Ishikawa (cell line): ENCODE data around the gene SEPHS1.

Experiments used
- CEBPB ChIP-seq: IDR thresholded peaks from 2 replicates; pipeline ENCODE4 v1.6.1; 2012
- CREB1 ChIP-seq: IDR thresholded peaks from 2 replicates; pipeline ENCODE4 v1.6.1; 2012; ENCODE audit warnings: low read depth
- EGR1 ChIP-seq: IDR thresholded peaks from 2 replicates; pipeline ENCODE4 v1.6.1; 2012
- EP300 ChIP-seq: IDR thresholded peaks from 2 replicates; pipeline ENCODE4 v1.6.1; 2012; ENCODE audit warnings: borderline replicate concordance
- FOXM1 ChIP-seq: IDR thresholded peaks from 2 replicates; pipeline ENCODE4 v1.6.1; 2012; ENCODE audit warnings: low read depth, borderline replicate concordance
- NFIC ChIP-seq: IDR thresholded peaks from 2 replicates; pipeline ENCODE4 v1.6.1; 2012
- RAD21 ChIP-seq: IDR thresholded peaks from 2 replicates; pipeline ENCODE4 v1.6.1; 2012; ENCODE audit warnings: low read depth
- TAF1 ChIP-seq: IDR thresholded peaks from 2 replicates; pipeline ENCODE4 v1.6.1; 2012; ENCODE audit warnings: low read depth, mild to moderate bottlenecking
- TCF12 ChIP-seq: IDR thresholded peaks from 2 replicates; pipeline ENCODE4 v1.6.1; 2012; ENCODE audit warnings: low read depth
- TEAD4 ChIP-seq: IDR thresholded peaks from 2 replicates; pipeline ENCODE4 v1.6.1; 2012
- USF1 ChIP-seq: IDR thresholded peaks from 2 replicates; pipeline ENCODE4 v1.6.1; 2012
- YY1 ChIP-seq: IDR thresholded peaks from 2 replicates; pipeline ENCODE4 v1.6.1; 2012; ENCODE audit warnings: low read depth
- ZBTB7A ChIP-seq: IDR thresholded peaks from 2 replicates; pipeline ENCODE4 v1.6.1; 2012; ENCODE audit warnings: low read depth
- TF ChIP-seq, protein P1 (sequence below): IDR thresholded peaks from 2 replicates; pipeline ENCODE4 v1.6.1; 2012
- TF ChIP-seq, protein P2 (sequence below): IDR thresholded peaks from 2 replicates; pipeline ENCODE4 v1.6.1; 2012; ENCODE audit warnings: low read depth, mild to moderate bottlenecking

The SEPHS1 gene

GRCh38 chr10:13347043-13347499 is 1.0 kb downstream of the SEPHS1 start:
- no peak for TF ChIP-seq EGR1
- TF ChIP-seq EP300: no peak
- TF ChIP-seq, protein P1, sequence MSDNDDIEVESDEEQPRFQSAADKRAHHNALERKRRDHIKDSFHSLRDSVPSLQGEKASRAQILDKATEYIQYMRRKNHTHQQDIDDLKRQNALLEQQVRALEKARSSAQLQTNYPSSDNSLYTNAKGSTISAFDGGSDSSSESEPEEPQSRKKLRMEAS: no peak
- no peak for TF ChIP-seq TEAD4
- no peak for TF ChIP-seq NFIC

- TF ChIP-seq CEBPB (no peak), EP300 (no peak), TAF1 (no peak), TEAD4 (no peak), CREB1 (no peak), RAD21 (no peak), EGR1 (no peak), YY1 (no peak), FOXM1 (no peak), TCF12 (no peak), ZBTB7A (no peak), NFIC (no peak), USF1 (no peak)
- TF ChIP-seq, protein P2, sequence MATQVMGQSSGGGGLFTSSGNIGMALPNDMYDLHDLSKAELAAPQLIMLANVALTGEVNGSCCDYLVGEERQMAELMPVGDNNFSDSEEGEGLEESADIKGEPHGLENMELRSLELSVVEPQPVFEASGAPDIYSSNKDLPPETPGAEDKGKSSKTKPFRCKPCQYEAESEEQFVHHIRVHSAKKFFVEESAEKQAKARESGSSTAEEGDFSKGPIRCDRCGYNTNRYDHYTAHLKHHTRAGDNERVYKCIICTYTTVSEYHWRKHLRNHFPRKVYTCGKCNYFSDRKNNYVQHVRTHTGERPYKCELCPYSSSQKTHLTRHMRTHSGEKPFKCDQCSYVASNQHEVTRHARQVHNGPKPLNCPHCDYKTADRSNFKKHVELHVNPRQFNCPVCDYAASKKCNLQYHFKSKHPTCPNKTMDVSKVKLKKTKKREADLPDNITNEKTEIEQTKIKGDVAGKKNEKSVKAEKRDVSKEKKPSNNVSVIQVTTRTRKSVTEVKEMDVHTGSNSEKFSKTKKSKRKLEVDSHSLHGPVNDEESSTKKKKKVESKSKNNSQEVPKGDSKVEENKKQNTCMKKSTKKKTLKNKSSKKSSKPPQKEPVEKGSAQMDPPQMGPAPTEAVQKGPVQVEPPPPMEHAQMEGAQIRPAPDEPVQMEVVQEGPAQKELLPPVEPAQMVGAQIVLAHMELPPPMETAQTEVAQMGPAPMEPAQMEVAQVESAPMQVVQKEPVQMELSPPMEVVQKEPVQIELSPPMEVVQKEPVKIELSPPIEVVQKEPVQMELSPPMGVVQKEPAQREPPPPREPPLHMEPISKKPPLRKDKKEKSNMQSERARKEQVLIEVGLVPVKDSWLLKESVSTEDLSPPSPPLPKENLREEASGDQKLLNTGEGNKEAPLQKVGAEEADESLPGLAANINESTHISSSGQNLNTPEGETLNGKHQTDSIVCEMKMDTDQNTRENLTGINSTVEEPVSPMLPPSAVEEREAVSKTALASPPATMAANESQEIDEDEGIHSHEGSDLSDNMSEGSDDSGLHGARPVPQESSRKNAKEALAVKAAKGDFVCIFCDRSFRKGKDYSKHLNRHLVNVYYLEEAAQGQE: no peak
- TF ChIP-seq, protein P1: no peak
Observed at GRCh38 chr10:13346283-13347042, 1.6 kb downstream of the SEPHS1 start.

DNA sequence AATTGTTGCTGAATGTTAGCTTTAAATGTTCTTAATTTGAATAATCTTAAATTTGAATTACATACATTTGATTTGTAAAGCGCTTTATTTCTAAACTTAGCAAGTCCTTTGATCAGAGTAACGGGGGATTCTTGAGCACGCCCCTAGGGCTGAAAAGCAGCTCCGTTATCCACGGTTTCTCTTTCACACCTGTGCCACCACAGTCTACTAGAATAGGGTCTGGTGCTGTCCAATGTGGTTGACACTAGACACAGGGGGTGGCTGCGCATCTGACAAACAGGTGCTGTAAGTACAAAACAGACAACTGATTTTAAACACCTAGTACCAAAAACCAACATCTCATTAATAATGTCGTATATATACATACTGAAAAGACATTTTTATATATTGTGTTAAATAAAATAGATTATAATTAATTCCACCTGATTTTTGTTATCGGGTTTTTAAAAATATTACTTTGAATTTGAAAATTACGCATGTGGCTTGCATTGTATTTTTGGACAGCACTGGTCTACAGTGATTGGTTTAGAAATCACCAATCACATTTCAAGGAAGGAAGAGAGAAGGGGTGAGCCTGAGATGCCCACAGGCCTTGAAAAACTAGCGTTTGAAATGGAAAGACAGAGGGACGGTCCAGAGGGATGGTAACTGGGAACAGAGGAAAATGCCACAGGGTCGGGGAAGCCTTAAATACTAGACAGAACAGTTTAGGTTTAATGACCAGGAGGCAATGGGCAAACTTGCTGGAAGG is 7.3 kb downstream of the SEPHS1 start:
- TF ChIP-seq RAD21: no peak
- TF ChIP-seq CREB1: no peak
- TF ChIP-seq, protein P1: no peak
- no peak for TF ChIP-seq EGR1
- TF ChIP-seq, protein P2: no peak
- no peak for TF ChIP-seq TCF12
- TF ChIP-seq YY1: no peak
- no peak for TF ChIP-seq TEAD4

- no peak for TF ChIP-seq USF1
- TF ChIP-seq TAF1: no peak
- no peak for TF ChIP-seq ZBTB7A
Observed at GRCh38 chr10:13340068-13340467, 8.0 kb downstream of the SEPHS1 start.

DNA sequence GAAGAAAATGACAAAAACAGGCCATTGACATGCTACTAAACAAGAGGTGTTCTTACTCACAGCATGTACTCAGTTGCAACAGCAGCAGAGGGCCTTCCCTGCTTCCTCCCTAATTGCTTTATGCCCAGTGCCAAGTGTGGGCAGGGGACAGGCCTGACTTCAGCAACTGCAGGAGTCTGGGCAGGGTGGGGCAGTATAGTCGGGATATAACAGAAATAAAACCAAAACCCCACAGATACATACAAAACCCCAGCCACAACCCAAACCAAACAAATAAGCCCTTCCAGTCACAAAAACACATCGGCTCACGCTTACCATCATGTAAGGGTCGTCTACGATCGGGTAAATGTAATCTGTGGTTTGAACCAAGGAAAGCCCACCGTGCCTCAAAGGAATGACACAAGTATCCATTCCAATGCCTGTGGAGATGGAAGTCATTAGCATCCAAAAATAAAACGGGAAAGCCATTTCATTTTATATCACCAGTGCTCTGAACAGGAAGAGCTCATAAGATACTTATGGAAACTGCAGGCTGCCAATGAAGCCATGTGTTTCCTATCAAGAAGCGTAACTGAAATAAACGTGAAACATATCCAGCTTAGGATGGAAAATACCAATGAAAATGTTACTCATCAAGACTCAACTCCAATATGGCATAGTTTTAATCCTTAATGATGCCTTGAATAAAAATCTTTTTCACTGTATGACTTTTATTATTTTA is 9.5 kb downstream of the SEPHS1 start:
- TF ChIP-seq TAF1 (no peak), EP300 (no peak), YY1 (no peak)

- TF ChIP-seq, protein P1: no peak
- TF ChIP-seq EP300 (no peak), TCF12 (no peak), YY1 (no peak), ZBTB7A (no peak), USF1 (no peak), RAD21 (no peak), CEBPB (no peak), CREB1 (no peak), EGR1 (no peak), TEAD4 (no peak)
- TF ChIP-seq, protein P2: no peak
Observed at GRCh38 chr10:13337827-13338196, 10.3 kb downstream of the SEPHS1 start.
